Tongue (tissue), 2 donors: ENCODE measurements around the gene PRPH2. TPM values are rescaled to one million over a fixed set of nuclear protein-coding genes. Genes with fewer than 3 reads are reported as not detected.
"Not testable (repeated sequence)": the region's sequence is repeated elsewhere in the genome, so short reads cannot be mapped to it uniquely, and the experiment has no call there.

Experiments
- DNase-seq: peaks from one replicate; pipeline ENCODE4 v3.0.0-alpha.2; 2015
- total RNA-seq: library from RNA; depleted of rRNA; stranded (reverse); fragments of >200 nt; gene quantifications from one replicate; pipeline ENCODE4 v1.2.3, GENCODE V29; 2014

The PRPH2 gene
- total RNA-seq, 1 donor from 2014 or later: 4.2 TPM

DNA sequence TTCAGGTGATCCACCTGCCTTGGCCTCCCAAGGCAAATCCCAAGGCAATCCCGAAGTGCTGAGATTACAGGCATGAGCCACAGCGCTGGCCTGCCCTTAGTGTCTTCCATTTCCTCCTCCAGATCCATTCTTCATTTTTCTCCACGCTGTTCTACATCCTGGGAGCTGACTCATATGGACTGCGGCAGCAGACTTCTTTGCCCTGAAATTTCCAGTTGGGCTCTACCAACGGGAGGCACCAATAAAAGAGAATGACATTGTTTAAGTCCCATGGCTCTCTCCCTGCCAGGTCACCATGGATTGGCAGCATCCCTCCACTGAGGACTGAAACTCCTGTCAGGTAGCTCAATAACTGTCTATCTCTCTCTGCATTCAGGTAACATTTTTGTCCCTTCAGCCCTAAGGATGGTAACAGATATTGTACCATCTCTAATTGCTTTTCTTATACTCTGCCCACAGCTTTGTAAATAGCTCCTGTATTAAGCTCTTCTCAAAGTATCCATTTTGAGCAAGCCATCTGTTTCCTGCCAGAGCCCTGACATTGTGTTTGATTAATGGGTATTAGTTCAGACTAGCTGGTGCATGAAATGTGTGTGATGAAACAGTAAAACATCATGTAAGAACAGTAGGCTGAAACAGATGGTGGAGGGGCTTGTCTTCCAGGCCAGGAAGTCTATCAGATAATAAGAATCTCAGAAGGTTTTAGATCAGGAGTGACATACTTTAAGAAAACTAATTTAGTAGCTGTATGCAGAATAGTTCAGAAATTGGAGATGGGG lies 19.9 kb upstream of the PRPH2 start:
- peak; percentile 16 for DNase-seq

DNA sequence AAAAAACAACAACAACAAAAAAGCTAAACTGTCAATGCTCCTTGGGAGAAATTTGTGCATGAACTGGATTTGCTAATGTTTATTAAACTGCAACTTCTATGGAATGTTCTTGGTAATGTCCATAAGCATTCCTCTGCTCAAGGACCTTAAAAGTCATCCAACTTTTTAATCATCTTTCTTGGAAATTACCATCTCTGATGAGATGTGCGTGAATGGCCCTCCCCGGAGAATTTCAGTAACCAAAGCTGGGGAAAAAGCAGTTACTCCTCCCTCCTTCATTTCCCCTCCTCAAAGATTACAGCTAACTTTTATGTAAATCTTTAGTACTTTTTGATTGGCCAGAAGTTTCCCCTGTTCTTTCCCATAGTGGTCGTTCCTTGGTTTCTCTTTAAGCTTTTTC lies 18.3 kb upstream of the PRPH2 start:
- no peak for DNase-seq

DNA sequence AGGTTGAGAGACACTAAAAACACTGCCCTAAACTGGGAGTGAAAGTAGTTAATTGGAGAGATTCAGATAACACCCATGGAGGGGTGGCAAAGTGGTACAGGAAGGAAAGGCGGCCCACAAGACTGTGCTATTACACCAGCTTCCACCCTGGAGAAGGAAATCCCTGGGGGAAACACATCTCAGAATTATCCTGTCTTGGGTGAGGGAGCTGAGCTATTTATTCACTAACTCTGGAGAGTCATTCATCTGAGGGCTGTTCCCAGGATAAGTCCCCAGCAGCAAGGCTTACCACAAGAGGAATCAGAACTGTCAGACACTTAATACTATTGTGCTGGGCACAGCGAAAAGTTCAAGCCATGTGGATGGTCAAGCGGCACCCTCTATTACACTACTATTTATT lies 13.6 kb upstream of the PRPH2 start:
- DNase-seq: no peak

DNA sequence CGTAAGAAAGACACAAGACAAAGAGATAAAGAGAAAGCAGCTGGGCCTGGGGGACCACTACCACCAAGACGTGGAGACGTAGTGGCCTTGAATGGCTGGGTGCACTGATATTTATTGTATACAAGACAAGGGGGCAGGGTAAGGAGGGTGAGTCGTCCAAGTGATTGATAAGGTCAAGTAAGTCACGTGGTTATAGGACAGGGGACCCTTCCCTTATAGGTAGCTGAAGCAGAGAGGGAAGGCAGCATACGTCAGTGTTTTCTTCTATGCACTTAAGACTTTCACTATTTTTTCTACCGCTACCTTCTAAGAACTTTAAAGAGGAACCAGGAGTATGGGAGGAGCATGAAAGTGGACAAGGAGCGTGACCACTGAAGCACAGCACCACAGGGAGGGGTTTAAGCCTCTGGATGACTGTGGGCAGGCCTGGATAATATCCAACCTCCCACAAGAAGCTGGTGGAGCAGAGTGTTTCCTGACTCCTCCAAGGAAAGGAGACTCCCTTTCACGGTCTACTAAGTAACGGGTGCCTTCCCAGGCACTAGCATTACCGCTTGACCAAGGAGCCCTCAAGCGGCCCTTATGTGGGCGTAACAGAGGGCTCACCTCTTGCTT lies 11.6 kb upstream of the PRPH2 start:
- DNase-seq: not testable (repeated sequence)

DNA sequence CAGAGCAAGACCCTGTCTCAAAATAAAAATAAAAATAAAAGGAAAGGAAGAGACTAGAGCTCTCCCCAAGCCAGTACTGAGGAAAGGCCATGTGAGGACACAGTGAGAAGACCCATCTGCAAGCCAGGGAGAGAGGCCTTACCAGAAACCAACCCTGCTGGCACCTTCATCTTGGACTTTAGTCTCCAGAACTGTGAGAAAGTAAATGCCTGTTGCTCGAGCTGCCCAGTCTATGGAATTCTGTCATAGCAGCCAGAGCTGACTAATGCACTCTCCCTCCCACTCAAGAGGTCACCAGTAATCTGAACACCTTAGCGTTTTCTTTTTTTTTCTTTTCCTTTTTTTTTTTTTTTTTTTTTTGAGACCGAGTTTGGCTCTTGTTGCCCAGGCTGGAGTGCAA lies 7.3 kb upstream of the PRPH2 start:
- no peak for DNase-seq

DNA sequence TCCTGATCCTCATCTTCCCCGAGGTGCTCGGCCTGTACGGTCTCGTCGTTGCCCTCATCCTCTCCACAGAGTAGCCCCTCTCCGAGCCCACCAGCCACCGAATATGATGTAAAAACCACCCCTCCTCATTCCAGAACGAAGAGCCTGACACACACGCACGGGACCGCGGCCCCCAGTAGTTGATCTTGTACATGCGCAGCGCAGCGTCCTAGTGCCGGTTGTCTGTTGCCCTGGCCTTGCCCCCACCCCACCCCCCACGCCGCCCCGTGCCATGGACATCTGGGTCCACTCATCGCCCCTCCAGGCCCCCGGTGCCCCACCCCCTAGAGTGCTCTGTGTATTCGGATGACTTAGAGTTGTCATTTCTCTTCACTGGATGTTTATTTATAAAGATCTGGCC lies 5.2 kb upstream of the PRPH2 start:
- peak; percentile 7 for DNase-seq

DNA sequence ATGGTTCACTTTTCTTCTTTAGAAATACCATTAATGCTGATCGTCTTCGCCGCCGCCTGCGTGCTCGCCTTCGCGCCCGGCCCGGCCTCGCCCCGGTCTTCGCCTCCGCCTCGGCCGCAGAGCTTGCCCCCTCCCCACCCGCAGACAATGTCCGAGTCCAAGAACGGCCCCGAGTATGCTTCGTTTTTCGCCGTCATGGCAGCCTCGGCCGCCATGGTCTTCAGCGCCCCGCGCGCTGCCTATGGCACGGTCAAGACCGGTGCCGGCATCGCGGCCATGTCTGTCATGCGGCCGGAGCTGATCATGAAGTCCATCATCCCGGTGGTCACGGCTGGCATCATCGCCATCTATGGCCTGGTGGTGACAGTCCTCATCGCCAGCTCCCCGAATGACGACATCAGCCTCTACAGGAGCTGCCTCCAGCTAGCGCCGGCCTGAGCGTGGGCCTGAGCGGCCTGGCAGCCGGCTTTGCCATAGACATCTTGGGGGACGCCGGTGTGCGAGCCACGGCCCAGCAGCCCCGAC lies 4.8 kb upstream of the PRPH2 start:
- DNase-seq: peak; percentile 54

DNA sequence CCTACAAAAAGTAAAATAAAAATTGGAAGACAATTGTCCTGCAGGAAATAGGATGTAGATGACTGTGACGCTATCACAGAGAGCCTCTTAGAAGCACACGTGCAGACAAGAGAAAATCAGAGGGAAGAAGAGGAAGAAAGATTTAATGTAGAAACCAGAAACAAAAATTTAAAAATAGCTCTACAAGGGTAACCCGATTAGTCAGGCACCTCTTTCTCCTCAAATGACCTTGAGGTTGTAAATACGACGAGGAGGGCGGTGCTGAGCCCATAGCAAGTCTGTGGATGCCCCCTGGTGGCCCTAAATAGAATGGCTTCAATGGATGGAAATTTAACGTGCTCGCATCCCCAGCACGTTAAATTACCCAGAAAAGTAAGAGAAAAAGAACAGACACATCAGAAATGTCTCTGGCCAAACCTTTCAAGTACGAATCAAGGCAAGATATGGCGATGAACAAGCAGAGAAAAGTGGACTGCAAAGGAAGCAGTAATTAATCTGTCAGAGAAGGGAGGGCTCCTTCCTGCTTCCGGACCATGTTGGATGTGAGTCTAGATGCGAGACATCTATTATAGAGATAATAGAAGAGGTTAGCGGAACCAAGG lies 4.2 kb upstream of the PRPH2 start:
- peak; percentile 93 for DNase-seq

DNA sequence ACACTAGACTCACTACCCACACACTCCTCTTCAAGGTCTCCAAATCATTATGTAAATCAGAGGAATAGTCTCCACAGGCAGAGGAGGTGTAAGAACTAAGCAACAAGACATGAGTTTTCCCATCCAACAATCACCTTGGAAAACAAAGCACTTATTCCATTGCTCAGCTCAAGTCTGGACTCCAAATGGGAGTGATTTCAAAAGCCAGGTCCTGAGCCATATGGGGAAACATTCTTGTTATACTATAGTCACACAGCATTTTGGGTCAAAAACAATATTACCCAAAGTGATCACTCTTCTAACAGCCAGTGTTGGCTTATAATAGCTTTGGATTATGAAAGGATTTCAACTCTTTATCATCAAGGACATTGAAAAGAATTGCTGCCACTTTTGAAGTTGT lies 3.6 kb upstream of the PRPH2 start:
- no peak for DNase-seq

DNA sequence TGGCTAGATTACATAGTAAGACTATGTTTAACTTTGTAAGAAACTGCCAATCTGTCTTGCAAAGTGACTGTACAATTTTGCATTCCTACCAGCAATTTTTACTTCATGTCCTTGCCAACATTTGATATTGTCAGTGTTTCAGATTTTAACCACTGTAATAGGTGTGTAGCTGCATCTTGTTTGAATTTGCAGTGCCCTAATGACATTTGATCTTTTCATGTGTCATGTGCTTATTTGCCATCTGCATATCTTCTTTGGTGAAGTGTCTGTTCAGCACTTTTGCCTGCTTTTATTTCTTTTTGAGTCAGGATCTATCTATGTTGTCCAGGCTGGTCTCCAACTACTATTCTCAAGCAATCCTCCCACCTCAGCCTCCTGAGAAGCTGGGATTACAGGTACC lies 2.4 kb upstream of the PRPH2 start:
- no peak for DNase-seq

DNA sequence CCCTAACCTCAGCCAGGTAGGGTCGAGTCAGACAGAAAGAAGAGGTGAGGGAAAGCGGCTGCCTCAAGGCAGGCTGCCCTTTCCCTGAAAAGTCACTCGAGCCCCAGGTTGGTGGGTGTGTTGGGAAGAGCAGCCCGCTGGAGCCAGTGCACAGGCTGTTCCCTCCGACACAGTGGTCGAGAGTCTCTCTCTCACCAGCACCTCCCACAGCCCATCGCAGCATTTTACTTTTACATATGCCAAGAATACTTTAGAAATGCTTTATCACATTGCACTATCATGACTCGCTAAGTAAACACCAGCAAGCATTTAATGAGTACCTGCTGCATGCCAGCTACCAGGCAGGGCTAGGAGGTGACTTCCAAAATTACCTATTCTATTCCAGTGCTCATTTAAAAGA lies 1.7 kb downstream of the PRPH2 start:
- no peak for DNase-seq

DNA sequence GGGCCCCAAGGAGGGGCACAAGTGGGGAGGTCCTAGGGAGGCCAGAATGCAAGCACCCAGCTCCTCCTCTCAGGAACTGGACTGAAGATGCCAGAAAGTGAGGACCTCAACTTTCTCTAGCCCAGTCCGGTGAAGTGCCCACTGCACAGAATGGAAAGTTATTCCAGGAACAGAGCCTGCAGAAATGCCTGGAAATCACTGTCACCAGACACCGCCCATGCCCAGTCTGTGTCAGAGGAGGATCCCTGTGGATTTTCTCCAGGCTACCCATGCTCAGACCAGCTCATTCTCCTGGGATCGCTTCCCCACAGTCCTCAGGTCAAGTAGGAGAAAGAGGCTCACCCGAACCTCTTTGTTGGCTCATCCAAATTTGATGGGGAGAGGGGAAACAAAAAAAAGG lies 6.5 kb downstream of the PRPH2 start:
- no peak for DNase-seq

DNA sequence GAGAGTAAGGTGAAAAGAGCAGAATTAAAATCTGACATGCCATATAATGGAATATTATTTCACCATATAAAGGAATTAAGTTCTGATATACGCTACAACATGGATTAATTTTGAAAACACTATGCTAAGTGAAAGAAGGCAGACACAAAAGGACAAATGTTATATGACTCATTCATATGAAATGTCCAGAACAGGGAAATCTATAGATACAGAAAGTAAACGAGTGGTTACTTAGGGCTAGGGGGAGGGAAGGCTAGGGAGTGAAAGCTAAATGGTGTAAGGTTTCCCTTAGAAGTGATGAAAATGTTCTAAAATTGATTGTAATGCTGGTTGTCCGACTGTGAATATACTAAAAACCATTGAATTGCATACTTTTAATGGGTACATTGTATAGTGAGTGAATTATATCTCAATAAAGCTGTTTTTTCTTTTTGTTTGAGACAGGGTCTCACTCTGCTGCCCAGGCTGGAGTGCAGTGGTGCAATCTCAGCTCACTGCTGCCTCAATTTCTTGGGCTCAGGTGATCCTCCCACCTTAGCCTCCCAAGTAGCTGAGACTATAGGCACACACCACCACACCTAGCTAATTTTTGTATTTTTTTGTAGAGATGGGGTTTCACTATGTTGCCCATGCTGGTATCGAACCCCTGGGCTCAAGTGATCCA lies 8.2 kb downstream of the PRPH2 start:
- no peak for DNase-seq

DNA sequence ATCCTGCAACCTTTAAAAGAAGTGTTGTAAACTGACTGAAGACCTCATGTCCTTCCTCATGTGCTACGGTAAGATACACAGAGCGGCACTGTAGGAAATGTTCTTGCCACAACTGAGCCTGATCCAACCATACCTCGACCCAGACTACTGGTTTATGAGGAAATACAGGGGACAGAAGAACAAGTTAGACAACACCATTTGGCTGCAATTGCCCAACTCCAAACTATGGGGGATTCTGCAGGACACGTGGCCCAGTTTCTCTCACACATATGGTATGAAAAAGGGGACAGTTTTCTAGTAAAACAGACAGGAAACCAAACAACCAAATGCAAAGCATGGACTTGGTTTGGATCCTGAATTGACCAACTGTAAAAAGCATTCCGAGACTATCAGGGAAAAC lies 10.5 kb downstream of the PRPH2 start:
- no peak for DNase-seq

DNA sequence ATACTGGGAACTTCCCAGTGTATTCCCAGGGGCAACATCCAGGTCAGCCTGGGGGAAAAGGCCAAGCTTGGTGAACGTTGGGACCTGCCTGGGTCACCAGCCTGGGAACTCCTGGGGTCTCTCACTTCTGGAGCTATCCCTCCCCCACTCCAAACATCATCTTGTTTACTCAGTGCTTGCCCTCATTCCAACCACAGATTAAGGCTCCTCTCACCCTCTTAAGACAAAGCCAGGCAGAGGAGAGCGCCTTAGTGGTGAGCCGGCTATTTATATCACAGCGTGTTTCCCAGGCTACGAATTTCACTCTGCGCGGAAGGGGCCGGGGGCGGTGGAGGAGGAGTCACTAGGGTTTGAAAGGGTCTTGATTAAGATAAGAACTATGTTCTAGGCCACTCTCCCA lies 12.1 kb downstream of the PRPH2 start:
- DNase-seq: peak; percentile 59

DNA sequence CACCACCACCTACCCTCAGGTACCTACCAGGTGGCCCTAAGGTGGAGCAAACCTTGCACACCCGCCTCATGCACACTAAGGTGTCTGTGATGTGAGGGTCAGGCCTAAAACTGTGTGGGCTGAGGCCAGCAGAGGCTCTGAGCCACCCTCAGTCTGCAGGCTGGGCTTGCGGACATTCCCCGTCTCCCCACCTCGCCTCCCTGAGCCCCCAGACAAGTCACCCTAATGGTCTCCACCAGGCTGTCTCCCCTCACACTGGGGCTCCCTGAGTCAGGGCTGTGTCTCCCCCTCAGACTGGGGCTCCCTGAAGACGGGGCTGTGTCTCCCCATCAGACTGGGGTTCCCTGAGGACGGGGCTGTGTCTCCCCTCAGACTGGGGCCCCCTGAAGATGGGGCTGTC lies 12.5 kb downstream of the PRPH2 start:
- no peak for DNase-seq

DNA sequence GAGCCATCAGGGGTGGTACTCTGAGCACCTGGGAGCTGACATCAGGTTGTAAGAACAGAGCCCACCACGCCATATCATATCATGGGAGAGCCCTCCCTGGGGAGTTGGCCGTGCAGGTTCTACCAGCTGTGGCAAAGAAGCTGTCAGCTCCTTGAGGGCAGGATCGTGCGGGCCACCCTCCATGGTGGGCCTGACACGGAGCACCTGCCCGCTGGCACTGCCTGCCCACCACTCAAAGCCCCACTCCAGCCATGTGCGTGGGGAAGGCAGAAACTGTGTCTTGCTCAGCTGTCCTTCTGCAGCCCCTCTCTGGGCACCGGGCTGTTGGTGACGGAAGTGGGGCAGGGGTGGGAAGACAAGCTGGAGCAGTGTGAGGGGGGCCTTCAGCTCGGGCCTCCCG lies 14.3 kb downstream of the PRPH2 start:
- no peak for DNase-seq

DNA sequence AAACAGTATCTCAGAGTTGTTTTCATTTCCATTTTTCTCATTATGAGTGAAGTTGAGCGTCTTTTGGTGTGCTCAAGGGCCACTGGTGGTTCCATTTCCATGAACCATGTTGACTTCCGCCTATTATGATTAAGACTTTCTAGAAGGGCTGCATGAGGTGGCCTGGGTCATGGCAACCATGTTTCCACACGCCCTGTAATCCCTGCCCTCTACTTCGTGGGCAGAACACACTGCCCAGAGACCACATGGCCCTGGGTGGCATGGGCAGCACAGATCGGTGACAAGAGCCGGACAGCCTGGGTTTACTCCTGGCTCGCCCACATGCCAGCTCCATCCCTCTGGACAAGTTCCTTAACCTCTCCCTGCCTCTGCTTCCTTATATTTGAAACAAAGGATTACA lies 14.8 kb downstream of the PRPH2 start:
- no peak for DNase-seq

DNA sequence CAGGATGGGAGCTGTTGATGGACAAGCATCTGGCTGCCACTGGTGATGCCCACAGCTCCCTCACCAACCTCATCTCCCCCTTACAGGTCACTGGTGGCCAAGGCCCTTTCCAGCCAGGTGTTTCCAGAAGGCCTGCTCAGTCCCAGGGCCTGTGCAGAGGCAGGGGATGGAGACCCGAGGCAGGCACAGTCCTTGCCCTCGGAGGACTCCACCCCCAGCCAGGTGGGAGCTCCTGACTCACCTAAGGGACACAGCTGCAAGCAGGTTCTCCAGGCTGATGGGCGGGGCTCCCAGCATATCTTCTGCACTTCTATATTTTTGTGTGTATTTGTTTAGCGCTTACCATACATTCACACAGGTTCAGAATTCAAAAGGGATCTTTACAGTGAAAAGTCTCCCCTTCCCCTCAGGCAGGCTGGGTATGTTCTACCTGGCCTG lies 17.4 kb downstream of the PRPH2 start:
- DNase-seq: peak; percentile 47

DNA sequence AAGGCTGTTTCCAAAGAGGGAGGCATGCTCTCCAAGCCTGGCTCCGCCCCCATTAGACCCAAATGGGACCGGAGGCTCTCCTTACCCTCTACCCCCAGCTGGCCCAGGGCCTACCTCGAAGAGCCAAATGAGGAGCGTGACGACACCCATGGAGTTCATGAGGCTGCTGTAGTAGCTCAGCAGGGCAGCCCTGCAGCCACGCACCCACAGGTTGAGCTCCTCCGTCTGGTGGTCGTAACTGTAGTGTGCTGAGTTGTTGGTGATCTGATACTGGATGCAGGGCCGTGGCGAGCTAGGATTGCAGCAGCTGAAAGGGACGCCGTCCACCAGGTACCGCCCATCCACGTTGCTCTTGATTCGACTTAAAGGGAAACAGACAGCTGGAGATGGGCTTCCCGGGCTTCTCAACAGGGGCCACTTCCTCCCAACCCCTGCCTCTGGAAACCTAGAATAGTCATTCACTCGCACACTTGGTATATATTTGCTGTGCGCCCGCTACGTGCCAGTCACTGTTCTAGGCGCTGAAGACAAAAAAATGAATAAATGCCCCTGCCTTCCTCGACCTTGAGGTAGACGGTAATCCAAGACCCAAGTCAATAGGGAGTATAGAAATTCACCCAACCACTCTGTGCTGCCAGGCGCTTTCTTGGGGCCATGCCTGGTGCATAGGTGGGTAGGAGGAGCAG lies 18.0 kb downstream of the PRPH2 start:
- peak; percentile 83 for DNase-seq

DNA sequence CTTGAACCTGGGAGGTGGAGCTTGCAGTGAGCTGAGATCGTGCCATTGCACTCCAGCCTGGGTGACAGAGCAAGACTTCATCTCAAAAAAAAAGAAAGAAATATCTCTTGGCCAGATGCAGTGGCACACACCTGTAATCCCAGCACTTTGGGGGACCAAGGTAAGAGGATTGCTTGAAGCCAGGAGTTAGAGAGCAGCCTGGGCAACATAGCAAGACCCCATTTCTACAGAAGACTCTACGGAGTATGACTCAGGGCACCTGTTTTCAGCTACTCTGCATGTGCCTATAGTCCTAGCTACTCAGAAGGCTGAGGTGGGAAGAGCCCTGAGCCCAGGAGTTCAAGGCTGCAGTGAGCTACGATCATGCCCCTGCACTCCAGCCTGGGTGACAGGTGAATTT lies 19.6 kb downstream of the PRPH2 start:
- DNase-seq: not testable (repeated sequence)

DNA sequence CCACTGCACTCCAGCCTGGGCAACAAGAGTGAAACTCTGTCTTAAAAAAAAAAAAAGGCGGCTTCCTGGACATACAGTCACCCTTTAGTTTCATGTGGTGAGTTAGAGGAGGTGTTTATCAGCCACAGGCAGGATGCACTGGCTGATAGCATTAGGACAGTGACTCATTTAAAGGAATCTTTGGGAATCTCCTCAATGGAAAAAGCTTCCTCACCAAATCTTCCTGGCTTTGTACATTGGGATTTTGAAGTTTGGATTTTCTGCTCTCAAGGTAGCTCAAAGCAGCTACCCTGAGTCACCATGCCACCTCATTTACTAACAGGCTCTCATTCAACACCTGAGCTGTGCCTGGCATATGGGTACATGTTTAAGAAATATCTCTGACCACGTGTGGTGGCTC lies 20.2 kb downstream of the PRPH2 start:
- DNase-seq: no peak
